Measurements from ENCODE around the gene QPCTL.

DNA sequence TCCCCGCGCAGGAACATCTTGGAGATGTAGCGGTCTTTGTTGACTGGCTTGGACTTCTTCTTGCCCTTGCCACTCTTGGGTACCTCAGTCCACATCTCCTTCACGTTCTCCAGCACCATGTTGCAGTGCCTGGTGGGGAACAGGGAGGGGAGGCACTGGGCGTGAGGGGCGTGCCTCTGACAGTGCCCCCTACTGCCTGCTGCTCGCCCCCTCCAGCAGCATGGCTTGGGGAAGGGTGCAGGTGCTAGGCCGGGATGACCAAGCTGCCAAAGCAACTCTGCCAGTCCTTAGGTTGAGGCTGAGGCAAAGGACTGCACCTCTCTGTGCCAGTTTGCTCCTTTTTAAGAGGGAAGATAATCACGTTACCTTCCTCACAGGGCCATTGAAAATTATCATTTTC, 4.9 kb upstream of the QPCTL start:
- TF ChIP-seq, protein P1, sequence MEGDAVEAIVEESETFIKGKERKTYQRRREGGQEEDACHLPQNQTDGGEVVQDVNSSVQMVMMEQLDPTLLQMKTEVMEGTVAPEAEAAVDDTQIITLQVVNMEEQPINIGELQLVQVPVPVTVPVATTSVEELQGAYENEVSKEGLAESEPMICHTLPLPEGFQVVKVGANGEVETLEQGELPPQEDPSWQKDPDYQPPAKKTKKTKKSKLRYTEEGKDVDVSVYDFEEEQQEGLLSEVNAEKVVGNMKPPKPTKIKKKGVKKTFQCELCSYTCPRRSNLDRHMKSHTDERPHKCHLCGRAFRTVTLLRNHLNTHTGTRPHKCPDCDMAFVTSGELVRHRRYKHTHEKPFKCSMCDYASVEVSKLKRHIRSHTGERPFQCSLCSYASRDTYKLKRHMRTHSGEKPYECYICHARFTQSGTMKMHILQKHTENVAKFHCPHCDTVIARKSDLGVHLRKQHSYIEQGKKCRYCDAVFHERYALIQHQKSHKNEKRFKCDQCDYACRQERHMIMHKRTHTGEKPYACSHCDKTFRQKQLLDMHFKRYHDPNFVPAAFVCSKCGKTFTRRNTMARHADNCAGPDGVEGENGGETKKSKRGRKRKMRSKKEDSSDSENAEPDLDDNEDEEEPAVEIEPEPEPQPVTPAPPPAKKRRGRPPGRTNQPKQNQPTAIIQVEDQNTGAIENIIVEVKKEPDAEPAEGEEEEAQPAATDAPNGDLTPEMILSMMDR (conservative IDR thresholded peaks at IDR 0.05) = no peak
- TF ChIP-seq ZFX (IDR thresholded peaks at IDR 0.05) = no peak
